ENCODE results near the gene CNNM3.
"Not testable (repeated sequence)": the region's sequence is repeated elsewhere in the genome, so short reads cannot be mapped to it uniquely, and the experiment has no call there.

CNNM3 gene

DNA sequence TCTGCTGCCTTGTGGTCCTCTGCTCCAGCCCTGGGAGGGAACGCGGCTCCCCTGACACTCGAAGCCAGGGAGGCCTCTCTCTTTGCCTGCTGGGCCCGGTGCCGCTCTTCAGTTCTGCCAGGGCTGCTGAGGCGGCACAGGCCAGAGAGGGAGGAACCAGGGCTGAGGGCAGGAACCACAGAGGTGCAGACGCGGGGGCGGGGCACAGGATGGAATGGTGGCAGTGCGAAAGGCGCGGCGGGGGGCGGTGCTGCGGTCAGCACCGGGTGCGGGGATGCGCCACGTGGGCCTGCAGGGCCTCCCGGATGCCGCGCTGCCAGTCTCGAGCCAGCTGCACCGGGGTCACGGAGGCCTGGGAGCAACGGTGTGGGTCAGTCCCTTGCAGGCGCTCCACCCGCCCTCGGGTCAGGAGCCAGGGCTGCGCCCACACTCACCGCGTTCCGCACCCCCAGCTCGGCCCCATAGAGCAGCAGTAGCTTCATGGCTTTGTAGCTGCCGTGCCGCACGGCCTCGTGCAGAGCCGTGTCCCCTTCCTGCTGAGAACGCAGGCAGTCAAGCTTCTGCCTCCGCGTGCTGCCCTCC lies 23.3 kb downstream of the CNNM3 start:
- peak; percentile 55 to 63 (median 57) for DNase-seq (ENCODE audit: low read depth in 3 of 3)

DNA sequence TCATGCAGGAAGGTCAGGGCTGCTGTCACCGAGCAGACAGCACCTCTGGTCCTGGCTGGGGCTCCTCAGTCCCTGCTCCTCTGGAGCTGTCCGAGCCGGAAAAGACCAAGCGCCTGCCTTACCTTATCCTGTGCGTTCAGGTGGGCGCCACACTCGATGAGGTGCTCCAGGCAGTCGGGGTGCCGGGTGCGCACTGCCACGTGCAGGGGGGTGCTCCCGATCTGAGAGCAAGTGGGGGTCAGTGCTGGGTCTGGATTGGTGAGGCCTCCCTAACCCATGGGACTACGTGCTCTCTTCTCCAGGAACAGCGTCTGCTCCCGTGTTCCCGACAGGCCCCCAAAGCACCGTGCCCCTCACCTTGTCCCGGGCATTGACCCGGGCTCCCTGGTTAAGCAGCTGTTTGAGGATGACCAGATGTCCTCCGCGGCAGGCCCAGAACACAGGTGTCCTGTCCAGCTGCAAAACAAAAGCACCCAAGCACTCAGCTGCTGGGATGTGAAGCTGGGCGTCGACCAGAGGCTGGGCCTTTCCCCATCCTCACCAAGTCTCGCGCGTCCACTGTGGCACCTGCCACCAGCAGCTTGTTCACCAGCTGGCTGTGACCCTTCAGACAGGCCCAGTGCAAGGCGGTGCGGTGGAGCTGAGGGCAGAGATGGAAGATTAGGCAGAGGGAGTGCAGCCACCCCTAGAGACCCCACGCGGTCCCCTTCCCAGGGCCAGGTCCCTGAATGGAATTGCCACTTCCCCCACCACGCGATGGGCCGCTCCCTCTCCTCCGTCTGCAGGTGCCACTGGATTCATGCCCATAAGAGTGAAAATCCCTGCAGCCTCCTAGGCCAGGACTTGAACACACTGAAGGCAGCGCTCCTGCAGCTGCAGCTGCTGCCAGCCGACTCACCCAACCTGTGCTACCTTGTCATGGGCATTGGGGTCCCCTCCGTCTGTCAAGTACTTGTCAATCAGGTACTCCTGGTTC lies 24.1 kb downstream of the CNNM3 start:
- DNase-seq (ENCODE audit: low read depth in 3 of 3), result no peak

DNA sequence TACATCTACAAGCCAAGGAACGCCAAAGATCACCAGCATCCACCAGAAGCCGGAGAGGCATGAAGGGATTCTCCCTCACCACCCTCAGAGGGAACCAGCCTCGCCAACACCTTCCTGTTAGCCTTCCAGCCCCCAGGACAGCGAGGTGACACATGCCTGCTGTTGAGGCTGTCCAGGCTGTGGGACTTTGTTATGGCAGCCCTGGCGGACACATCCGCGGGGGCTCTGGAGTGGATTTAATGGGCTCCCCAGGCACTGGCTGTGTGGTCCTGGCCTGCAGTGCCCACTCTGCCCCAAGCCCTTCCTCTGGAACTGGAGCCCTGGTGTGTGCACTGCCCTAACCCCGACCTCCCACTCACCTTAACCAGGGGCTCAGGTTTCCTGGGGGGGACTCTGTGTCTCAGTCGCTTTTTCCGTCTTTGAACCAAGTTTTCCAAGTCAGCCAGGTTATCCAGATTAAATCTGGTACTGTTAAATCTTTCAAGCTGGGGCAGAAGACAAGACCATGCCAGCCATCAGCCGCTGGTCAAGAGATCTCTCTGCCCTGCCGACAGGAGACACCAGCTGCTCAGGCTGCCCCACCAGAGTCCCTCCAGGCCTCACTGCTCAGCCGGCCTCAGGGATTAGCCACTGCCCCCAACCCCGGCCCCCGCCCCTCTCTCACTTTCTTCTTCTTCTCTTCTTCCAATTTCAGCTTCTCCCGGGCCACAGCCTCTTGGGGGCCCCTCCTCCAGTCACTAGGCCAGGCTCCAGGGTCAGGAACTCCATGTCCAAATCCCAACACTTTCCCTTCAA lies 25.8 kb downstream of the CNNM3 start:
- no peak for DNase-seq (ENCODE audit: low read depth in 3 of 3)

DNA sequence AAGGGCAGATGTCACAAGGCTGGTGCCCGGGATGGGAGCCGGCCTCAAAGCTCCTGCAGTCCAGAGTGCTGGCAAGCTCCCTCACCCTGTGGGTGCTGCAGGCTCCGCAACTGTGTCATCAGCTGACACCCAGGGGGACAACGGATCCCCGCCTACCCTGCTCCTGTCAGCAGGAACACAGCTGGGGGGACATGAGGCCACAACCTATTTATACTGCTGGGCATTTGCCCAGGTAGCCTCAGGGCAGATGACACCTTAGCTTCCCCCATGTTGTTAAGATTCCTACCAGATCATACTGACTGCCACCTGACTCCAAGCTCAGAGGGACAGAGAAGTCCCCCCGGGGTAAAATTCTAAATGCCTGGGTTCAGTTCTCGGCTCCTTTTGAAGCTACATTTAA lies 26.5 kb downstream of the CNNM3 start:
- no peak for DNase-seq (ENCODE audit: low read depth in 3 of 3)

DNA sequence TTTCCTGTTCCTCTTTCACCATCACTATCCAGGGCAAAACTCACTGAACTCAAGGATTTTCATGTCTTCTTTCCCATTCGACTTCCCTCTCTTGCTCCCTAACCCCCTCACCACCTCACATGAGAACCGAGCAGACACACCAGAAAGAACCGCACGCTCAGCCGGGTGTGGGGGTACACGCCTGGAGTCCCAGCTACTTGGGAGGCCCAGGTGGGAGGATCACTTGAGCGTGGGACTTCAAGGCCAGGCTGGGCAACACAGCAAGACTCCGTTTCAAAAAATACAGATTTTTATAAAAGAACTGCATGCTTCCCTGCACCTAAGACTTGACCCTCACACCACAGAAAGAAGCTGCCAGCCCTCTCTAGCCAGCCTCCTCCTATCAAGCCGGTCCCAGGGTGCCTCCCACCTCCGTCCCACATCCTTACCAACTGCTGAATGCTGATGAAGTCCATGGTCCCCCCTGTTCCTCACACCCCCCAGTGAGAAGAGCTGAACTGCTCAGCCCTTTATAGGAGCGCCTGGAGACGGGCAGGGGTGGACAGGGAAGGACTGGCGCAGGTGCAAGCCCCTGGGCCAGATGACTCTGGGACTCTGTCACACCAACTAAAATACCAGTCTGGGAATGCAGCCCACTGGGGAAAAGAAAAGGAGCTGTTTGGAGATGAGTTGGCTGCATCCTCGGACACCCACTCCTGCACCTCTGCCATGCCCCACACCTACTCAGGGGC lies 27.6 kb downstream of the CNNM3 start, which contains the start of gene ANKRD23:
Gene ANKRD23 (minus strand): TSS at position 484 of the 731 bp plus-strand sequence. CDS start 29 bp downstream, at position 455.
- no peak for DNase-seq (ENCODE audit: low read depth in 3 of 3)

DNA sequence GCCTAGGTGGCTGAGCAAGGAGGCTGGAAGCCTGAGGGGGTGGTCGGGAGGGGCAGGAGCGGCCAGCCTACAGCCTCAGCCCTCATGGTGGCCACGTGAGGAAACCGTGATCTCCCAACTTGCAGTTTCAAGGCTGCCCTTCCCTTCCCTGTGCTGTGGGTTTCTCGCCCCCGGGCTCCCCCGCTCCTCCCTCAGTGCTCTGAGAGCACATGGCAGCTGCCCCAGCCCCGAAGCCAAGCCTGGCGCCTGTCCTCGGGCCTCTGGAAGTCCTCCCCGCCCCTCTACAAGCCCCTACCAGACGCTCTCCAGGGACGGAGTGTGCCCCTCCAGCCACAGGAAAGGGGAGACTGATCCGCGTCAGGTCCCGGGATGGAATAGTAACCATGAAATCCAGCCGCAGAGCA lies 28.3 kb downstream of the CNNM3 start:
- DNase-seq (ENCODE audit: low read depth in 3 of 3), result no peak

DNA sequence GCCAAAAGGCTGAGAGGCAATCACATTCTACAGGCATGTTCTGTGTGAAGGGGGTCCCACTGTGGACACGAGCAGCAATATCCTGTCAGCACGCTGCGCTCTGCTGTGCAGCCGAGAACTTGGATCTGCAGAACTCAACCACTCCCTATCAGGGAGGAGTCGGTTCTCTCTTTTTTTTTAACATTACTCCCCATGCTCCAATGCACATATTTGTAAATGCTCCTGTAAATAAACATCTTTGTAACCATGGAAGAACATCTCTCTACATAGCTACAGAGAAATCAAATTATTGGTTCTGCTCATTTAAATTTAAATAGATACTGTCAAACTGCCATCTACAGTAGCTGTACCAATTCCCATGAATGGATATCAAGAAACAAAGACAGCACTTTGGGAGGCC lies 30.8 kb downstream of the CNNM3 start:
- no peak for DNase-seq (ENCODE audit: low read depth in 3 of 3)

DNA sequence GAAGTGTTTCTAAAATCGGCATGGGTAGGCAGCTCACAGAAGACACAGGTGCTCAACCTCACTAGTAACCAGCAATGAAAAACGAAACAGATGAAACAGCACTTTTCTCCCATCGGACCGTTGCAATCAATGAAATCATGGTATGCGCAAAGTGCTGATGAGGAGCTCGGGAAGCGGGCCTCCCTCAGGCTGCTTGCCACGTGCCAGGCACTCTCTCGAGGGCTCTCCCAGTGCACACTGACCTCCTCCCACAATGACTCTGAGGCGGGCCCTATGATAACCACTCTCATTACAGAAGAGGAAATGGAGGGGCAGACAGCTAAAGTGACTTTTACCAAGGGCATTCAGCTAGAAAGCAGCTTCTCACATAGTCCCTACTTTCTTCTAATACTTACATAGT lies 31.5 kb downstream of the CNNM3 start:
- DNase-seq (ENCODE audit: low read depth in 3 of 3), result no peak

DNA sequence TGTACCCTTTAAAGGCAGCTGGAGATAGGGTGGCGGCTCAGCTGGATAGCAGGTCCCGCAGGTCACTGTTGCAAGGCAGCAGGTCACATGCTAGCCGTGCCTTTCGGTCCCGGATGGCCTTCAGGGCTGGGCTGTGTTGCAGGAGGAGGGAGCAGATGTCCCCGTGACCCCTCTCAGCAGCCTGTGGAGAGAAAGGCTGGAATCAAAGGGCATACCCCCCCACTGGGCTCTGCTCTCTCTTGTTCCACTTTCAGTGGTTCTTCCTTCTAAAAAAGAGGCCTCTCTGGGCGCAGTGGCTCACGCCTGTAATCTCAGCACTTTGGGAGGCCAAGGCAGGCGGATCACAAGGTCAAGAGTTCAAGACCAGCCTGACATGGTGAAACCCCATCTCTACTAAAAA lies 32.2 kb downstream of the CNNM3 start:
- DNase-seq (ENCODE audit: low read depth in 3 of 3), result no peak

DNA sequence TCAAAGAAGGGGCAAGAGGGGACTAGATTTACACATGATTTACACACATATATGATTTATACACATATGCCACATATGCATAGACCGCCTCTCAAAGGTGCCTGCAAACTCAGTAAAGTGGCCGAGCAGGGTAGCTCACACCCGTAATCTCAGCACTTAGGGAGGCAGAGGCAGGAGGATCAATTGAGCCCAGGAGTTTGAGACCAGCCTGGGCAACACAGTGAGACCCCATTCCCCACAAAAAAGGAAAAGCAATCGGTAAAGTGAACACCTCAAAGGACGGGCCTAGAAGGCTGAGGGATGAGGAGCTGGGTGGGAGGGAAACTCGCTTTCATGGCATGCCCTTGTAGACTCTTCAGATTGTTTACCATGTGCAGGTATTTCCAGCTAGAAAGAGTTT lies 36.6 kb downstream of the CNNM3 start:
- DNase-seq (ENCODE audit: low read depth in 3 of 3), result no peak

- no peak for DNase-seq (ENCODE audit: low read depth in 3 of 3)
Observed at GRCh38 chr2:96853321-96853720, 37.3 kb downstream of the CNNM3 start.

DNA sequence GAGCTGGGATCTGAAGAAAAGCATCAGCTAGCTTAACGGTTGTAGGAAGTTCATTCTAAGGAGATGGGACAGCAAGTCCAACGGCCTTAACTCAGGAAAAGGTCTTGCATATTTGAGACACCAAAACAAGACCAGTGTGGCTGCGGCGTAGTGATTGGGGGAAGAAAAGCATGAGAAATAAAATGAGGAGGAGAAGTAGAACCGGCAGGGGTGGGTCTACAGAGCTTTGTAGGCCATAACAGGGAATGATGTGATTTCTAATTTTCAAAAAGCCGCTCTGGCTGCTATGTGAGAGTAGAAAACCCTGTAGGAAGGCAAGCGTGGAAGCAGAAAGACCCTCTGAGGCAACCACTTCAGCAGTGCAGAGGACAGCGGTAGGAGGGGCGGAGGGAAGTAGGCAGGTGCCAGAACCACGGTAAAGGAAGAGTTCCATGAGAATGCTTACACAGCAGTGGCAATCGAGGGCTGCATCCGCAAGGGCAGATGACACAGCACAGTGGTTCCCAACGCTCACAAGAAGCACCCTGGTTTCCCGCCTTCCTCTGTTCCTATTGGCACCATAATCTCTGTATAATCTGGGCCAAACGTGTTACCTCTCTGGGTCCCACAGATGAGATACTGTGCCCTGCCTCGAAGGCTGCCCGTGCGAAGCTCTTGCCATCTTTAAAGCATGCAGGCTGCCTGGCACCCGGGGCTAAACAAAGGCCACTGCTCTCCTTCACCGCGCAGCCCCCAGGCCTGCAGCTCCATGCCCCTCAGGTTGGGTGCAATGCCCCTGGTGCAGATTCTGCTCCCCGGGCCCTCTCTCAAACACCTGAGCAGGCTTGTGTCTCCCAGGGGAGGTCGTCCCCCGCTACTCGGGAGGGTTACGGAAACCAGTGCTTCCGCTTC lies 41.0 kb downstream of the CNNM3 start:
- DNase-seq (ENCODE audit: low read depth in 3 of 3), result no peak

- DNase-seq (ENCODE audit: low read depth in 3 of 3), result peak; percentile 94 to 97 (median 96)
Observed at GRCh38 chr2:96857667-96858372, 41.8 kb downstream of the CNNM3 start, which contains the start of gene ANKRD39. Gene ANKRD39, minus strand, starts transcription at chr2:96858016. Its CDS starts 29 bp downstream, at chr2:96857987.

DNA sequence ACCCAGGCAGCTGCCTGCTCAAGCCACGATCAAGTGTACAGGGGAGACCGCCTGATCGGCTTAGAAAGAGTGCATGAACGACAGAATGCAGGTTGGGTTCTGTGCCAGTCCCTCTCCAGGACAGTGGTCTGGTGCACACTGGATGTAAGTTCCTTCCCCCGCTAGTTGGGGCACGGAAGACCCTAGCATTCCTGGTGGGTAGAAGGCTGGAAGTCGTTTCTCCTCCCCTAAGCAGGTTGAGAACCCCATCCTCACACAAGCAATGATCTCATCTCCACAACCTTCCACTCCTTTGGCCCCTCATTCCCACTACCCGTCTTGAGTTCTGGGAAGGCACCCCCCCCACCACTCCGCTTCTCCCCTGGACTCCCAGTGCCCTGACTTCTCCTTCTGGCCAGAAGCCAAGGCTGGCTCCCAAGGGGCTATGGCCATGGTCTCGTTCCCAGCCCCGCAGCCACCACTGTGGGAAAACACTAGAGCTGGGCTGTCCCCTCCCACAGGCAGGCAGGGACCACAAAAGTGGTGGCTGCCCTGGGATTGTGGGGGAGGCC lies 43.1 kb downstream of the CNNM3 start:
- no peak for DNase-seq (ENCODE audit: low read depth in 3 of 3)

DNA sequence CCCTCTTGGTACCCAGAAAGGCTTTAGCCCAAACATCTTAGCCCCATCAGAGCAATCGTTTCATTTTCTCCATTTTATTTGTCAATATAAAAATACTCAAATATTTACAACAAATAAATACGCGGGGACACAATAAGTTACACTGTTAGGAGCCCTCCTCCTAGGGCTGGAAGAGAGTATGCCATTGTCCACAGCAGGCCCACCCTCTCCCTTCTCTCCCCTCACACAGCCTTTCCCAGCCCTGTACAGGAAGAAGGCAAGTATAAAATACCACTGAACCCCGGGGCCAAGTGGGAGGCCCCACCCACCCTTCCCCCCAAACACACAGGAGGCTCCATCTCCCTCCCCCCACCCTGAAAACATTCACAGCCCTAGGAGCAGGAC lies 43.6 kb downstream of the CNNM3 start:
- DNase-seq (ENCODE audit: low read depth in 3 of 3), result no peak

- DNase-seq (ENCODE audit: low read depth in 3 of 3), result peak in 2 of 3 experiments; percentile 33 to 45
Observed at GRCh38 chr2:96860065-96861029, 44.3 kb downstream of the CNNM3 start.

GRCh38 chr2:96861074-96861473 lies 45.0 kb downstream of the CNNM3 start:
- no peak for DNase-seq (ENCODE audit: low read depth in 3 of 3)

DNA sequence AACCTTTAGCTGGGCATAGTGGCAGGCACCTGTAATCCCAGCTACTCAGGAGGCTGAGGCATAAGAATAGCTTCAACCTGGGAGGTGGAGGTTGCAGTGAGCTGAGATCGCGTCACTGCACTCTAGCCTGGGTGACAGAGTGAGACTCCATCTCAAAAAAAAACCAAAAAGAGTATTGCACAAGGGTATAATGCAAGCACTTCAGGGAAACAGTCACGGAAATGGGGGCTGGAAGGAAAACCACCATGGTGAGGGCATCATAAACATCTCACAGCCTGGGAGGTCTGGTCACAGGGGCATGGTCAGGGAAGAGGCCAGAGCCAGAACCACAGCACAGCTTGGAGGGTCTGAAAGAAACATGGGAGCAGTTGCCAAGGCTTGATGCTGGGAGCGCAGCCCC lies 47.0 kb downstream of the CNNM3 start:
- not testable (repeated sequence) for DNase-seq (ENCODE audit: low read depth in 3 of 3)
